Coronary artery (tissue), 2 donors: ENCODE results near the gene SLC25A48.

ENCODE experiments used
- DNase-seq: peaks from one replicate; pipeline ENCODE4 v3.0.0-alpha.2; 2017; ENCODE audit warnings: low spot score
- H3K27ac ChIP-seq, 2 donors: fragments of 200-600 bp; sonication (generic); one replicate each; pipeline ENCODE4 v1.5.1; 2016 to 2019
- H3K4me3 ChIP-seq: fragments of 200-600 bp; sonication (generic); 2 replicates; pipeline ENCODE4 v1.5.1; 2016; ENCODE audit warnings: mild to moderate bottlenecking, moderate library complexity
- CTCF ChIP-seq: fragments of 200-600 bp; sonication (generic); IDR thresholded peaks from one replicate; pipeline ENCODE4 v1.5.1; 2019; ENCODE audit warnings: antibody characterized with exemption

The SLC25A48 gene

GRCh38 chr5:135913713-135914626, 79.5 kb downstream of the SLC25A48 start:
- no peak overlapping the region for H3K4me3 ChIP-seq
- H3K27ac ChIP-seq = no peak overlapping the region
- TF ChIP-seq CTCF = no peak
- DNase-seq = no peak

GRCh38 chr5:135915466-135916001, 81.1 kb downstream of the SLC25A48 start:
- no peak overlapping the region for H3K27ac ChIP-seq
- H3K4me3 ChIP-seq = no peak overlapping the region
- no peak for TF ChIP-seq CTCF
- no peak for DNase-seq

- no peak for TF ChIP-seq CTCF
- no peak overlapping the region for H3K27ac ChIP-seq
- DNase-seq = no peak
- no peak overlapping the region for H3K4me3 ChIP-seq
These were observed 82.3 kb downstream of the SLC25A48 start for GRCh38 chr5:135916638-135917263.

- no peak for DNase-seq
- Histone ChIP-seq H3K27ac (no peak overlapping the region), H3K4me3 (no peak overlapping the region)
- no peak for TF ChIP-seq CTCF
These were observed 85.7 kb downstream of the SLC25A48 start for GRCh38 chr5:135920199-135920598.

- TF ChIP-seq CTCF = no peak
- no peak overlapping the region for H3K4me3 ChIP-seq
- H3K27ac ChIP-seq = no peak overlapping the region
- no peak for DNase-seq
These were observed 86.9 kb downstream of the SLC25A48 start for GRCh38 chr5:135921388-135921787.

- no peak for TF ChIP-seq CTCF
- no peak for DNase-seq
- peak overlapping the region; percentile 65 for H3K4me3 ChIP-seq
- H3K27ac ChIP-seq = no peak overlapping the region
These were observed 95.8 kb downstream of the SLC25A48 start for GRCh38 chr5:135930029-135930948.
